ENCODE measurements around the gene IZUMO2. TPM values are rescaled to one million over a fixed set of nuclear protein-coding genes. Genes with fewer than 3 reads are reported as not detected.
"Not testable (repeated sequence)": the region's sequence is repeated elsewhere in the genome, so short reads cannot be mapped to it uniquely, and the experiment has no call there.

Gene IZUMO2
- polyA plus RNA-seq, 10 donors, result not detected

DNA sequence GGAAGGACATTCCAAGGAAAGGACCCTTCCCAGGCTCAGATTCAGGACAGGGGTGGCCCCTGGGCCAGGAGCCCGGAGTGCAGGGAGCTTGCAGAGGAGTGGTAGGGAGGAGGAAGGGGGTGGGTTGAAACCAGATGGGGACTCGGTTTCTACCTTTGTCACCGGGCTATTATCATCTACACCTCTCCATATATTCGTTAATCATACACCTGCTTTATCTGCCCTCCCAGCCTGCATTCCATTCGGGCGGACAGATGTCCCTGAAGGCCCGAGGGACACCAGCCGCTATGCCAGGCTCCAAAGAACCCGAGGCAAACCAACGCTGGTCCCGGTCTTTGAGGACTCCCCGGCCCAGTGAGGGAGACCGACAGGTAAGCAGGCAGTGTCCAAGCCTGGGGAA, 24.9 kb upstream of the IZUMO2 start:
- DNase-seq, result no peak

DNA sequence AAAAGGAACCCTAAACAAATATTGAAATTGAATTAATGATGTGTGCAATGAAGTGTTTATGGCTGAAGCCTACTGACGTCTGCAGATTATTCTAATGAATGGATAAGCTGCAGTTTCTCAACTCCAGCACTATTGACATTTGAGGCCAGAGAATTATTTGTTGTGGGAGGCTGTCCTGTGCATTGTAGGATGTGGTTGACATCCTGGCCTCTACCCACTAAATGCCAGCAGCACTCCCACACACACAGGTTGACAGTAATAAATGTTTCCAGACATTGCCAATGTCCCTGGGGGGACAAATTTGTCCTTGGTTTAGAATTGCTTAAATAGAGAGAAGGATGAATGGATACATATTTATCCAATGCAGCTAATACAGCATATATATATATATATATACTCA, 21.1 kb upstream of the IZUMO2 start:
- DNase-seq, result no peak

DNA sequence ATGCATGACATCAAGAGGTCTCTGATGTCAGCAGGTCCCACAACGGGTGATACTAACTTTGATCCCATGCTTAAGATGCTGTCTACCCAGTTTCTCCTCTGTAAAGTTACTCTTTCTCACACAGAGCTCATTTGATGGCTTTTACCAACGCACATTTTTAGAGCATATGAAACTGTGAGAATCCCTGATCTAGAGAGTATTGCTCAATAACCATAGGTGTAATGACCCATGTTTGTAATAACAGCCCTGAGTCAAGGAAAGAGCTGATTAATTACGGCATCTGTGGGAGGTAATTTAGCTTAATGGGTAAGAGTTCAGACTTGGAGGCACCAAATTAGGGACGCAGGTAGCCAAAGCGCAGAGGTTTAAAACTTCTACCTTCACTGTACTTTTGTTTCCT, 18.0 kb upstream of the IZUMO2 start:
- no peak for DNase-seq

DNA sequence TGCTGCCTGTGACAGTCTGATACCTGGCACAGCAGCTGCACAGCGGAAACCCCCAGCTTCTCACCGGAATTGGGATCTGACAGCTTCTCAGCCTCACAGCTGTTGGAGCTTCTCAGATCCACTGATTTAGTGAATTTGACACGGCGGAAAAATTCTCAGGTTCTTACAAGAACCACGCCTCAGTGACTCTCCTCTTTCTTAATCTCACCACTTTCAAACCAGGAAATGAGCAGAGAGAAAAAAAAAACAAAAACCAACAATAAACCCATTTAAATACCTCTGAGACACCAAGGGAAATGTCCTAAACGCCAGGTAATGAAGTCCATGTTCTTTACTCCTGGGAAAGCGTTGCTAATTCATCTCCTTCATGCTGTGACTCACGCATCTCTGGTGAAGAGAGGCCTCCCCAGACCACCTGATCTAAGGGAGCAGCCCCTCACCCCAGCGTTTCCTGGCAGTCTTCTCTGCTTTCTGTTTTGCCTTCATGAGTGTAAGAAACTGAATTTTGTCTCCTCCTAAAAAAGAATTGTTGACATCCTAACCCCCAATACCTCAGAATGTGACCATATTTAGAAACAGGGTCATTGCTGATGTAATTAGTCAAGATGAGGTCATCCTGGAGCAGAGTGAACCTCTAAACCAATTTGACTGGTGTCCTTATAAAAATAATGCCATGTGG, 15.9 kb upstream of the IZUMO2 start:
- peak in 1 of 3 donors; percentile 30 for DNase-seq

DNA sequence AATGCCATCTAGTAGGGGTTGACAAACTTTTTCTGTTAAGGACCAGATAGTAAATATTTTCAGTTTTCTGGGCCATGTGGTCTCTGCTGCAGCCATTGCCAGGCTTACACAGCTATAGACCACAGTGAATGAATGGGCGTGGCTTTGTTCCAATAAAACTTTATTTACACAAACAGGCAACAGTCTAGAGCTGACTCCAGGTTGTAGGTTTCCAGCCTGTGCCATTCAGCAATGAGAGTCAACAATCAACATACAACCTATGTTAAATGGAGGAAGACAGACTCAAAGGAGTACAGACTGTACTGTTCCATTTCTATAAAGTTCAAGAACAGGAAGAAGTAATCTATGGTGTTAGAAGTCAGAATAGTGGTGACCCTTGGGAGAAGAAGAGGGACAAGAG, 15.2 kb upstream of the IZUMO2 start:
- no peak for DNase-seq

DNA sequence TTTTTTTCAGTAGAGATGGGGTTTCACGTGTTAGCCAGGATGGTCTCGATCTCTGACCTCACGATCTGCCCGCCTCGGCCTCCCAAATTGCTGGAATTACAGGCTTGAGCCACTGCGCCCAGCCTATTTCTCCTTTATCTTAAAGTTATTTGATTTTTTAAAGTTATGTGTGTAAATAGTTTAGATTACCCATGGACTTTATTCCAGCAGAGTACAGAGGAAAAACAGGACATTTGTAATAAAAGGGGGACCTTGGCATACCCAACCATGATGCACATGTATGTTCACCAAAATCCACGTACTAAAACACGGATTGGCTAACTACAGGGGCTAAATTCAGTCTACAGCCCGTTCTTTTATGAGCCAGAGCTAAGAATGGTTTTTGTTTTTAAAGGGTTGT, 13.7 kb upstream of the IZUMO2 start:
- DNase-seq, result no peak

DNA sequence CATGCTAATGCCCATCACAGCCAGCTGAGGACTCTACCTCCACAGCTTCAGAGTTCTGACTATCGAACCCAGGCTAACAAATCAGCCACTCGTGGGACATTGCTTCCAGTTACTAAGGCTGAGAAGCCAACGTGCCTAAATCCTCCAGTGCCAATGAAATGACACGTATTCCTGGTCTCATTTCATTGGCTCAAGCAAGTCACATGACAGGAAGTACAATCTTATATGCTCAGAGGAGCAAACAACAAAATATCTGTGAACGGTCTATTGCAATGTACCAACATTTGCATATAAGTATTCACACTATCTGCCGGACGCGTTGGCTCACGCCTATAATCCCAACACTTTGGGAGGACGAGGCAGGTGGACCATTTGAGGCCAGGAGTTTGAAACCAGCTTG, 12.8 kb upstream of the IZUMO2 start:
- no peak for DNase-seq

DNA sequence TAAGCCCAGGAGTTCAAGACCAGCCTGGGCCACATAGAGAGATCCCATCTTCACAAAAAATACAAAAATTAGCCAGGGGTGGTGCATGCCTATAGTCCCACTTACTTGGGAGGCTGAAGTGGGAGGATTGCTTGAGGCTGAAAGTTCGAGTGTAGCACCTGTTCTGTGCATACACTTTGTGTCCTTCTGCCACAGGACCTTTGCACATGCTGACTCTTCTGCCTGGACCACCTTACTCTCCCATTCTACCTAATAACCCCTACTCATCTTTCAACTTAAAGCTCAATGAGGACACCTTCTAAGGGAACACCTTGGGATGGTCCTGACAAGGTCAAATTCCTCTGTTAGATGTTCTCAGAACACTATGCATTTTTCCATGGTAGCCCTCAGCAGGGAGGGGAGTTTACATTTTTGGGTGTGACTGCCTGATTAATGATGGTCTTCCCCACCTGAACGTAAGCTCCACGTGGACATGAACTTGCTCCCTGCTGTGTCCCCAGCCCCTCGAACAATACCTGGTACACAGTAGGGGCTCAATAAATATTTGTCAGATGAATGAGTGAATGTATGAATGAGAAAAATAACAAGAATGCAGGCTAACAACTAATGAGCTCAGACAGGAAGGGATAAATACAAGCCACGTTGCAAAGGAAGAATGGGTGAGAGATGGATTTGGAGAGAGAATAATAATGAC, 11.2 kb upstream of the IZUMO2 start:
- DNase-seq, result no peak

DNA sequence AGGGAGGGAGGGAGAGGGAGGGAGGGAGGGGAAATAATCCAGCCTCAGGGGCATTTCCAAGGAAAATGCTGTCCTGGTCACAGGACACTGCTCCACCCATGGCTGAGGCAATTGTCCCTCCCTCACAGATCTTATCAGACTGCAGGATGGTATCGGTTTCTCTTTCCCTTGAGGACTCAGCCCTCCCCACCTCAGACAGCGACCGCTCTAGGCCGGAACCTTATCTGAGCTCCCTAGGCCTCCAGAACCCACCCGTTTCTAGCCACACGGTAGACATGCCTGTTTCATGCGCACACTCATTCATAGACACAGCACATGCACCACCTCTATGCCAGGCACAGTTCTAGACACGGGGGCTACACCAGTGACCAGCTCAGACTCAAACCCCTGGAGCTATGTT, 10.0 kb upstream of the IZUMO2 start:
- DNase-seq, result no peak

DNA sequence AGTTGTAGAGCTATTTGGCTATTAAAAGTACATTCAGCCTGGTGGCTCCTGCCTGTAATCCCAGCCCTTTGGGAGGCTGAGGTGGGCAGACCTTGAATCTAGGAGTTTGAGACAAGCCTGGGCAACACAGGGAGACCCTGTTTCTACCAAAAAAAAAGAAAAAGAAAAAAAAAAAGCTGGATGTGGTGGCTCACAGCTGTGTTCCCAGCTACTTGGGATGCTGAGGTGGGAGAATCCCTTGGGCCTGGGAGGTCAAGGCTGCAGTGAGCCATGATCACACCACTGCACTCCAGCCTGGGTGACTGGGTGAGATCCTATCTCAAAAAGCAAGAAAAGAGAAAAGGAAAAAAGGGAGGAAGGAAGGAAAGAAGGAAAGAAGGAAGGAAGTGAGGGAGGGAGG, 9.6 kb upstream of the IZUMO2 start:
- DNase-seq, result no peak

DNA sequence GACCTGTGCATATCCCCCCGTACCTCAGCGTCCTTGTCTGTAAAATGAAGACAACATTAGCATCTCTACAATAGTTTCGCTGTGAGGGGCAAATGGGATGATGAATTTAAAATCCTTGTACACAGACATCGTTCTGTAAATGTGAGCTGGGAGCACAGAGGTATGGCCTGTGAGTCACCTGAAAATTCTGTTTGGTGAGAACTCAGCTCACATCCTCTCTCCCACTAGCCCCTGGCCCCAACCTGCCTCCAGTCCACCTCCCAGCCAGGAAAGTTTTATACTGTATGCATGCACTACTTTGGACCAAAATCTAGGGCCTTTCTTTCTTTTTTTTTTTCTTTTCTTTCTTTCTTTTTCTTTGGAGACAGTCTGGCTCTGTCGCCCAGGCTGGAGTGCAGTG, 8.7 kb upstream of the IZUMO2 start:
- no peak for DNase-seq

DNA sequence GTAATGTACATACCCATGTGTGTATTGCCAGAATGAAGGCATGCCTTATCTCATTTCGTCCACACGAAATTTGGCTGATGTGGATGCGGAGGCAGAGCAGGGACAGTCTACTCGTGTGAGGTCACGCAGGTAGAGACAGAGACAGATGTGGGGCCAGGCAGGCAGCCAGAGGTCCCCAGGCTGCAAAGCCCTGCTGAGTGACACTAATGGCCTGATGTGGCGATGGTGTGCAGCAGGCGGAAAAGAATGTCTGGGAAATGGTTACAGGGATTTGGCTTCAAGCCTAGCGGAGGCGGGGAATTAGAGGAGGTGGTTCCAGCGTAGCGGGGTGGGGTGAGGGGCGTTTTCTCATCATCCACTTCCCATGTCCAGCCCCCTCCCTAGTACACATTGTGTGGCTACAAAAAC, 4.2 kb upstream of the IZUMO2 start:
- peak; percentile 32 to 62 (median 48) for DNase-seq

DNA sequence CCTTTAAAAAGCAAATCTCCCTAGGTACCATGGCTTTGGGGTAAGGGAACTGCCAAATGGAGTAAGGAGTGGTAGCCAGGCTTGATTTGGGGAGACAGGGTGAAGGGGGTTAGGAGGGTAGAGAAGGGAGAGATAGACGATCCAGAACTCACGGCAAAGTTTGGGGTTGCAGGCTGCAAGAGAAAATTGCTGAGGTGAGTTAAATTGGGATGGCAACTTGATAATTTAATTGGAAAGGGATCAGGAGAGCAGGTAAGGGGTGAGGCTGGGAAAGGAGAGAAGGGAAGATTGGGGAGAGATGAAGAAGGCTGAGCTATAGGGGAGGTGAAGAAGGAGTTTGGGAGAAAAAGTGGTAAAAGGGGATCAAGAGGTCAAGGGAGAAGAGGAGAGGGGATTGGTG, 4.0 kb downstream of the IZUMO2 start:
- no peak for DNase-seq

DNA sequence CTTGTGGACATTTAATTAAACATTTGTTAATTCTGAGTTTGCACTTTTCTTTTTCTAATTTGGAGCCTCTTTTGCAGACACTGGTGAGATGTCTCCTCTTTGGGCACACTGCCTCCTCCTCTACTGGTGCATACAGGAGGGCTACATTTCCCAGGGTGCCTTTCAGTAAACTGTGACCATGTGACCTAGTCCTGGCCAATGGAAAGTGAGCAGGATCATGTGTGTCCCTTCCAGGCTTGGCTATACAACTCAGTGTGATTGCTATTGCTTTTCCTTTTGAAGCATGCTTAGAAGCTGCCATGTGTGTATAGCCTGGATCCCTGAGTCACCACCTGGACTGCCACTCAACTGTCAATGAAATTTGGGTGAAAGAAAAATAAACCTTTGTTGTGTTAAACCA, 4.5 kb downstream of the IZUMO2 start:
- no peak for DNase-seq

DNA sequence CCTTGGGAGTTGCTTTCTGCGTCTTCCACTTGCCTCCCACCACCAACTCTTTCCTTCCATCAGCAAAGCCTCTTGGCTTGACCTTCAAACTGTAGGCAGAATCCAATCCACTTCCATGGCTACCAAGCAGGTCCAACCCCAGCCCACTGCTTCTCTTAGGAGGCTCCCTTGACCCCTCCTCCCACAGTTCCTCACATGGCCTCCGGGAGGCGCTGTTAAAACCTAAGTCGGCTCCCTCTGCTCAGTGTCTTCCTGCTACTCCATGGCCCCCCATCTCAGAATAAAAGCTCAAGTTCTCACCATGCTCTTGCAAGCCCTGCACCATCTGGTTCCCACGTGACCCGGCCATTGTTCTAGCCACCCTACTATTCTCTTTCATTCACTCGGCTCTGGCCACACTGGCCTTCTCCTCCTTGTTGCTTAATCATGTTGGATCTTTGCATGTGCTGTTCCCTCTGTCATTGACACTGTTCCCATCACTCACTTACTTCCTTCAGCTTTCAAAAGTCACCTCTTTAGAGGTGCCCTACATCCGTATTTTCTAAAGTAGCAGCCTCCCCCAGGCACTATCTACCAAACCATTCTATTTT, 7.5 kb downstream of the IZUMO2 start:
- no peak for DNase-seq

DNA sequence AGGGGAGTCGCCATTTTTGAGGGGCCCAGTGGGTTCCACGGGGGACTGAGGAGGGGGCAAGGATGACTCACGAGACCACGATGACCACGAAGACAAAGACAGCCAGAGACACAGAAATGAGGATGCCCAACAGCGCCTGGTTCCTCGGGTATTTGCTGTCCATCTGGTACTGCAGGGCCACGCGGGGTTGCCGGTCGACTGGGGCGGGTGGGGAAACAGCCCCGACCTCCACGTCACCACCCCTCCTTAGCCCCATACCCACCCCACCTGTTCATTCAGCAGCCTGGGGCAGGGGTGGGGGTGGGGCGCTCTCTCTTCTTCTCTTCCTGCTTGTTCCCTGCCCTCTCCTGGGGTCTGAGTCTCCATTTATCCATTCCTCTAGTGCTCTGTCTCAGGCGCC, 8.6 kb downstream of the IZUMO2 start:
- DNase-seq, result no peak

DNA sequence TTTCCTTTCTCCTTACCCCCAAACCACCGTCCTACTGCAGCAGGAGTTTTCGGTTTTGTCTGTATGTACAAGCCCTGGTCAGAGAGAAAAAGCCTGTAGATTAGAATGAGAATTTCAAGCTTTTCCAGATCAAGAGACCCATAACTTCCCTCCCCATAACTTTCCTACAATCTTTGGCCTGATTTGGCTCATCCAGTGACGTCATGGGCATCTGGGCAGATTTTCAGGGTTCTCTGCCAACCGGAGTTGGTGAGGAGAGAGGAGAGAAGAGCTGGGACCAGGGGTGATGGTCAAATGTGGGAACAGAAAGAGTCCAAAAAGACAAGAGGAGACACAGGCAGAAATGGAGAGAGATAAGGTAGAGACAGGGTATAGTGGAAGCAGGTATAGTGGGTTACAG, 10.5 kb downstream of the IZUMO2 start:
- DNase-seq, result no peak

DNA sequence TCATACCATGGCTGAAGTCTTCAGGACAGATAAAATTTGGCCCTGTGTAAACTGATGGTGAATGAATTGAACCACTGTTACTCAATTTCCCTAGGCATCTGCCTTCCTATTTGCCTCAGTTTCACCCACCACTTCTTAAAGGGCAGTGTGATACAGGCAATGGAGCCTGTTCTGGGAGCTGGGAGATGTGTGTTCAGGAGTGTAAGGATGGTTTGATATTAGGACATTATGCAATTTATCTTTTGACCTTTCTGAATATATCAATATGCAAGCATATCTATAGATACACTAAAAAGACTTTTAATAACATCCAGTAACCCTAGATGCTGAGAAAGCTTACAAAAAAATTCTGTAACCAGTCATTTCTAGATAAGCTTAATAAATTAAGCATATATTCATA, 14.6 kb downstream of the IZUMO2 start:
- no peak for DNase-seq

DNA sequence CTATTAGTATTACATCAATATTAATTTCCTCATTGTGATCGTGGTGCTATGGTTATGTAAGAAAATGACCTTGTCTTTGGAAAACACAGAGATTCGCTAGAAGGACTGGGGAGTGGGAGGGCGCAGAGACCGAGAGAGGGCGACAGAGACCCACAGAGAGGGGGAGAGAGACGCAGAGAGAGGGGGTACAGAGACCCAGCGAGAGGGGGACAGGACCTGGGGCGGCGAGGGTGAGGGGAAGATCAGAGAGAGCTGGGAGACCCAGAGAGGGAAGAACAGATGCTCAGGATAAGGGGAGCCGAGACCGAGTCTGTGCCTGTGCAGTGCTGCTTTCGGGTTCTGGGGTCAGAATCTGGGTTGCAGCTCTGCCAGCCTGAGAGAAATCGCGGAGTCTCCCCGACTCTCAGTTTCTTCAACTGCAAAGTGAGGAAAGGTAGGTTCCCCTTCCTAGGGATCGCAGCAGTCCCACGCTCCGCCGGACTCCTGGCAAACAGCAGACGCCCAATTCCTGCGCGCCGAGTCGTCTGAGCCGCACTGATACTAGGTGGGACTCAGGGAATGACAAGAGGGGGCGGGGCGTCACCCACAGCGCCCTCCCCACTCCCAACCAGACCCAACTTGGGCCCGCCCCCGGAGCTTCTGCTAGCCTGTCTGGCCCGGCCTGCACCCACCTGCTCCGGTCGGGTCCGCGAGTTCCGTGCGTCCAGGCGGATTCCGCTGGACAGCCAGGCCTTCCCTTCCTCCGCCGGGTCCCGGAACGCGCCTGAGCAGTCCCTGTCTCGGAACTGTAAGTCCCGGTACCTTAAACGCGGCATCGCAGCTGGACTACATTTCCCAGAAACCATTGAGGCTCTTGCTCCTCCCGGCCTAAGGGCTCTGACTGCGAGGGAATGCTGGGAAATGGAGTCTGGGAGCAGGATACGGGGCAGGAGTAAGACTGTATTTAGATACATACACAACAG, 15.3 kb downstream of the IZUMO2 start:
- peak; percentile 76 to 95 (median 88) for DNase-seq

DNA sequence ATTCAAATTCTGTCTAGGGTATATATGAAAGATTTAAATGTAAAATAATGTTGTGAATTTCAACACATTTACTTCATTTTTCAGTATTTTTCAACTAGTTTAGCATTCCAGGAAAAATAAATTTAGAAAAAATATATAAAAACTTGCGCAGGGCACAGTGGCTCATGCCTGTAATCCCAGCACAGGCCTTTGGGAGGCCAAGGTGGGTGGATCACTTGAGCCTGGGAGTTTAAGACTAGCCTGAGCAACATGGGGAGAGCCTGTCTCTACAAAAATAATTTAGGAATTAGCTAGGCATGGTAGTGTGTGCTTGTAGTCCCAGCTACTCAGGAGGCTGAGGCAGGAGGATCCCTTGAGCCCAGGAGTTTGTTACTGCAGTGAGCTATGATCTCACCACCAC, 21.2 kb downstream of the IZUMO2 start:
- DNase-seq, result not testable (repeated sequence)

DNA sequence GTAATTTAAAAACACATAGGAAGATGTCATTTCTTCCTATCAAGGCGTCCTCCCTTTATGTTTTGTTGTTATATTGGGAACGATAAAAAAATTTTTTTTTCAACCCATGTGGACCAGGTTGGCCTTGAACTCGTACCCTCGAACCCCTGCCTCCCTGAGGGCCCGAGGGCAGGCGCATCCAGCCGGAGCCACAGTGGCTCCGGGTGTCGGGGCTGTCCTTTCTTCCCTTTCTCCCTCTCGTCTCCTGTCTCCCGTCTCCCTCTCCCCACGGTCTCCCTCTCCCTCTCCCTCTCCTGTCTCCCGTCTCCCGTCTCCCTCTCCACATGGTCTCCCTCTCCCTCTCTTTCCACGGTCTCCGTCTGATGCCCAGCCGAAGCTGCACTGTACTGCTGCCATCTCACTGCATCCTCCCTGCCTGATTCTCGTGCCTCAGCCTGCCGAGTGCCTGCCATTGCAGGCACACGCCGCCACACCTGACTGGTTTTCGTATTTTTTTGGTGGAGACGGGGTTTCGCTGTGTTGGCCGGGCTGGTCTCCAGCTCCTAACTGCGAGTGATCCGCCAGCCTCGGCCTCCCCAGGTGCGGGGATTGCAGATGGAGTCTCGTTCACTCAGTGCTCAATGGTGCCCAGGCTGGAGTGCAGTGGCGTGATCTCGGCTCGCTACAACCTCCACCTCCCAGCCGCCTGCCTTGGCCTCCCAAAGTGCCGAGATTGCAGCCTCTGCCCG, 22.8 kb downstream of the IZUMO2 start:
- not testable (repeated sequence) for DNase-seq
